ENCODE data around the gene SLCO2A1.

SLCO2A1 gene

GRCh38 chr3:134060561-134061385, 31.0 kb upstream of the SLCO2A1 start:
- DNase-seq: no peak

GRCh38 chr3:134059671-134060560, 30.2 kb upstream of the SLCO2A1 start:
- DNase-seq: no peak

GRCh38 chr3:134059035-134059601, 29.4 kb upstream of the SLCO2A1 start:
- DNase-seq: no peak

- no peak for DNase-seq
Measured at GRCh38 chr3:134057654-134058110, 28.0 kb upstream of the SLCO2A1 start.

- no peak for DNase-seq
Measured at GRCh38 chr3:134057006-134057653, 27.4 kb upstream of the SLCO2A1 start.

- DNase-seq: no peak
Measured at GRCh38 chr3:134056464-134056891, 26.8 kb upstream of the SLCO2A1 start.

GRCh38 chr3:134055661-134056060, 25.9 kb upstream of the SLCO2A1 start:
- no peak for DNase-seq

GRCh38 chr3:134054881-134055280, 25.2 kb upstream of the SLCO2A1 start:
- no peak for DNase-seq

GRCh38 chr3:134054231-134054630, 24.5 kb upstream of the SLCO2A1 start:
- DNase-seq: no peak

- no peak for DNase-seq
Measured at GRCh38 chr3:134052370-134052769, 22.6 kb upstream of the SLCO2A1 start.

GRCh38 chr3:134049676-134050075, 20.0 kb upstream of the SLCO2A1 start:
- no peak for DNase-seq

GRCh38 chr3:134048278-134048996, 18.7 kb upstream of the SLCO2A1 start:
- DNase-seq: no peak

GRCh38 chr3:134044459-134044858, 14.7 kb upstream of the SLCO2A1 start:
- no peak for DNase-seq

- DNase-seq: no peak
Measured at GRCh38 chr3:134040066-134040465, 10.3 kb upstream of the SLCO2A1 start.

- no peak for DNase-seq
Measured at GRCh38 chr3:134039161-134039862, 9.6 kb upstream of the SLCO2A1 start.

- no peak for DNase-seq
Measured at GRCh38 chr3:134038716-134039115, 9.0 kb upstream of the SLCO2A1 start.

- DNase-seq: no peak
Measured at GRCh38 chr3:134038071-134038491, 8.4 kb upstream of the SLCO2A1 start.

- no peak for DNase-seq
Measured at GRCh38 chr3:134037168-134037567, 7.4 kb upstream of the SLCO2A1 start.

- DNase-seq: no peak
Measured at GRCh38 chr3:134036291-134036690, 6.6 kb upstream of the SLCO2A1 start.

- DNase-seq: no peak
Measured at GRCh38 chr3:134035836-134036235, 6.1 kb upstream of the SLCO2A1 start.

Data from hypothalamus (tissue), 51 donors.